ENCODE results near the gene ENTHD1.
"Not testable (repeated sequence)": the region's sequence is repeated elsewhere in the genome, so short reads cannot be mapped to it uniquely, and the experiment has no call there.

DNA sequence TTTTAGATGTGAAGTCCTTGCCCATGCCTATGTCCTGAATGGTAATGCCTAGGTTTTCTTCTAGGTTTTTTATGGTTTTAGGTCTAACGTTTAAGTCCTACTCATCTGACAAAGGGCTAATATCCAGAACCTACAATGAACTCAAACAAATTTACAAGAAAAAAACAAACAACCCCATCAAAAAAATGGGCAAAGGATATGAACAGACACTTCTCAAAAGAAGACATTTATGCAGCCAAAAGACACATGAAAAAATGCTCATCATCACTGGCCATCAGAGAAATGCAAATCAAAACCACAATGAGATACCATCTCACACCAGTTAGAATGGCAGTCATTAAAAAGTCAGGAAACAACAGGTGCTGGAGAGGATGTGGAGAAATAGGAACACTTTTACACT is 47.0 kb downstream of the ENTHD1 start:
- TF ChIP-seq, protein P1, sequence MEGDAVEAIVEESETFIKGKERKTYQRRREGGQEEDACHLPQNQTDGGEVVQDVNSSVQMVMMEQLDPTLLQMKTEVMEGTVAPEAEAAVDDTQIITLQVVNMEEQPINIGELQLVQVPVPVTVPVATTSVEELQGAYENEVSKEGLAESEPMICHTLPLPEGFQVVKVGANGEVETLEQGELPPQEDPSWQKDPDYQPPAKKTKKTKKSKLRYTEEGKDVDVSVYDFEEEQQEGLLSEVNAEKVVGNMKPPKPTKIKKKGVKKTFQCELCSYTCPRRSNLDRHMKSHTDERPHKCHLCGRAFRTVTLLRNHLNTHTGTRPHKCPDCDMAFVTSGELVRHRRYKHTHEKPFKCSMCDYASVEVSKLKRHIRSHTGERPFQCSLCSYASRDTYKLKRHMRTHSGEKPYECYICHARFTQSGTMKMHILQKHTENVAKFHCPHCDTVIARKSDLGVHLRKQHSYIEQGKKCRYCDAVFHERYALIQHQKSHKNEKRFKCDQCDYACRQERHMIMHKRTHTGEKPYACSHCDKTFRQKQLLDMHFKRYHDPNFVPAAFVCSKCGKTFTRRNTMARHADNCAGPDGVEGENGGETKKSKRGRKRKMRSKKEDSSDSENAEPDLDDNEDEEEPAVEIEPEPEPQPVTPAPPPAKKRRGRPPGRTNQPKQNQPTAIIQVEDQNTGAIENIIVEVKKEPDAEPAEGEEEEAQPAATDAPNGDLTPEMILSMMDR (IDR thresholded peaks at IDR 0.05): not testable (repeated sequence)
- TF ChIP-seq POLR2A (IDR thresholded peaks at IDR 0.05): not testable (repeated sequence)
